Activated CD8-positive, alpha-beta T cell treated with anti-CD3 and anti-CD28 coated beads for 36 hours (primary cell): Measurements from ENCODE around the gene PPIC. TPM values are rescaled to one million over a fixed set of nuclear protein-coding genes. Genes with fewer than 3 reads are reported as not detected.

Experiments used
- ATAC-seq: fragments of 200-7000 bp; cut with Tn5 transposase; one replicate; pipeline ENCODE4 v1.10.0; 2021; ENCODE audit warnings: mild to moderate bottlenecking, moderate library complexity
- CTCF ChIA-PET: fragments of 350-600 bp; sonication (Branson Sonifier 250); formaldehyde crosslinking; loops from one replicate; lab custom pipeline; 2021; ENCODE audit warnings: antibody characterized with exemption; lab: Charles Lee
- POLR2A ChIA-PET: fragments of 350-600 bp; sonication (Branson Sonifier 250); formaldehyde crosslinking; loops from one replicate; lab custom pipeline; 2021; ENCODE audit warnings: antibody characterized with exemption; lab: Charles Lee
- DNase-seq: peaks from one replicate; pipeline ENCODE4 v3.0.0-alpha.2; 2020
- H3K27ac Mint-ChIP-seq: one replicate; pipeline ENCODE4 v1.8.0; 2021; ENCODE audit warnings: mild to moderate bottlenecking, mixed read lengths
- H3K27me3 Mint-ChIP-seq: one replicate; pipeline ENCODE4 v1.8.0; 2021; ENCODE audit warnings: mixed read lengths
- H3K36me3 Mint-ChIP-seq: one replicate; pipeline ENCODE4 v1.8.0; 2021; ENCODE audit warnings: low read depth, mixed read lengths
- H3K4me1 Mint-ChIP-seq: one replicate; pipeline ENCODE4 v1.8.0; 2021; ENCODE audit warnings: low read depth, mixed read lengths
- H3K4me3 Mint-ChIP-seq: one replicate; pipeline ENCODE4 v1.8.0; 2021; ENCODE audit warnings: mild to moderate bottlenecking, moderate library complexity, mixed read lengths
- H3K9me3 Mint-ChIP-seq: one replicate; pipeline ENCODE4 v1.8.0; 2021; ENCODE audit warnings: mixed read lengths
- intact Hi-C: fragments of 100-400 bp; cut with micrococcal nuclease; formaldehyde crosslinking; loops from one replicate; pipeline ENCODE4 v1.10.0; 2022
- total RNA-seq, 2 experiments: library from RNA; stranded (reverse); gene quantifications; one replicate each; pipeline ENCODE4 v1.2.3, GENCODE V29; 2021
- TF ChIP-seq, protein P1 (sequence below): fragments of 200-600 bp; IDR thresholded peaks from one replicate; pipeline ENCODE4 v1.8.0; 2022; ENCODE audit warnings: antibody characterized with exemption, mild to moderate bottlenecking

The PPIC gene
- total RNA-seq, 2 experiments from 2014 or later = not detected

DNA sequence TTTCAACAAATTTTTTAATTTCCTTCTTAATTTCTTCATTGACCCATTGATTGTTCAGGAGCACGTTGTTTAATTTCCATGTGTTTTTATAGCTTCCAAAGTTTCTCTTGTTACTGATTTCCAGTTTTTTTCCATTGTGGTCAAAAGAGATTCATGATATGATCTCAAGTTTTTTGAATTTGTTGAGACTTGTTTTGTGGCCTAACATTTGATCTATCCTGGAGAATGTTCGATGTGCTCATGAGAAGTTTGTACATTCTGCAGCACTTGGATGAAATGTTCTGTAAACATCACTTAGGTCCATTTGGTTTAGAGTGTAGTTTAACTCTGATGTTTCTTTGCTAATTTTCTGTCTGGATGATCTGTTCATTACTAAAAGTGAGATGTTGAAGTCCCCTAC, 14.7 kb upstream of the PPIC start:
- POLR2A ChIA-PET = no interaction called here
- Mint-ChIP-seq H3K27me3 (peaks cover 20% of the 10 kb centered on the region), H3K9me3 (peaks cover 4% of the 10 kb centered on the region), H3K27ac (no peak overlapping the region), H3K36me3 (no peaks in the 10 kb centered on the region), H3K4me3 (no peak overlapping the region), H3K4me1 (no peaks in the 10 kb centered on the region)
- ATAC-seq = no peak
- intact Hi-C loops = no loop called here
- TF ChIP-seq, protein P1, sequence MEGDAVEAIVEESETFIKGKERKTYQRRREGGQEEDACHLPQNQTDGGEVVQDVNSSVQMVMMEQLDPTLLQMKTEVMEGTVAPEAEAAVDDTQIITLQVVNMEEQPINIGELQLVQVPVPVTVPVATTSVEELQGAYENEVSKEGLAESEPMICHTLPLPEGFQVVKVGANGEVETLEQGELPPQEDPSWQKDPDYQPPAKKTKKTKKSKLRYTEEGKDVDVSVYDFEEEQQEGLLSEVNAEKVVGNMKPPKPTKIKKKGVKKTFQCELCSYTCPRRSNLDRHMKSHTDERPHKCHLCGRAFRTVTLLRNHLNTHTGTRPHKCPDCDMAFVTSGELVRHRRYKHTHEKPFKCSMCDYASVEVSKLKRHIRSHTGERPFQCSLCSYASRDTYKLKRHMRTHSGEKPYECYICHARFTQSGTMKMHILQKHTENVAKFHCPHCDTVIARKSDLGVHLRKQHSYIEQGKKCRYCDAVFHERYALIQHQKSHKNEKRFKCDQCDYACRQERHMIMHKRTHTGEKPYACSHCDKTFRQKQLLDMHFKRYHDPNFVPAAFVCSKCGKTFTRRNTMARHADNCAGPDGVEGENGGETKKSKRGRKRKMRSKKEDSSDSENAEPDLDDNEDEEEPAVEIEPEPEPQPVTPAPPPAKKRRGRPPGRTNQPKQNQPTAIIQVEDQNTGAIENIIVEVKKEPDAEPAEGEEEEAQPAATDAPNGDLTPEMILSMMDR = no peak
- CTCF ChIA-PET = no interaction called here
- no peak for DNase-seq

DNA sequence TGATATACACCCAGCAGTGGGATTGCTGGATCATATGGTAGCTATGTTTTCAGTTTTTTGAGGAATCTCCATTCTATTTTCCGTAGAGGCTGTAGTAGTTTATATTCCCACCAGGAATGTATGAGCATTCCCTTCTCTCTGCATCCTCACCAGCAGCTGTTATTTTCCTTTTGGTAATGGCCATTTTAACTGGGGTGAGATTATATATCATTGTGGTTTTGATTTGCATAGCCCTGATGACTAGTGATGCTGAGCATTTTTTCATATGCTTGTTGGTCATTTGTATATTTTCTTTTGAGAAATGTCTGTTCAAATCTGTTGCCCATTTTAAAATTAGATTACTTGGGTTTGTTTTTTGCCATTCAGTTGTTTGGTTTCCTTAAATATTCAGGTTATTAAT, 11.2 kb upstream of the PPIC start:
- Mint-ChIP-seq H3K27me3 (peaks cover 24% of the 10 kb centered on the region), H3K4me1 (no peaks in the 10 kb centered on the region), H3K4me3 (no peak overlapping the region), H3K9me3 (peaks cover 4% of the 10 kb centered on the region), H3K36me3 (no peaks in the 10 kb centered on the region), H3K27ac (no peak overlapping the region)
- DNase-seq = no peak
- ChIA-PET POLR2A (no interaction called here), CTCF (no interaction called here)
- TF ChIP-seq, protein P1 = no peak
- intact Hi-C loops = no loop called here
- ATAC-seq = no peak

DNA sequence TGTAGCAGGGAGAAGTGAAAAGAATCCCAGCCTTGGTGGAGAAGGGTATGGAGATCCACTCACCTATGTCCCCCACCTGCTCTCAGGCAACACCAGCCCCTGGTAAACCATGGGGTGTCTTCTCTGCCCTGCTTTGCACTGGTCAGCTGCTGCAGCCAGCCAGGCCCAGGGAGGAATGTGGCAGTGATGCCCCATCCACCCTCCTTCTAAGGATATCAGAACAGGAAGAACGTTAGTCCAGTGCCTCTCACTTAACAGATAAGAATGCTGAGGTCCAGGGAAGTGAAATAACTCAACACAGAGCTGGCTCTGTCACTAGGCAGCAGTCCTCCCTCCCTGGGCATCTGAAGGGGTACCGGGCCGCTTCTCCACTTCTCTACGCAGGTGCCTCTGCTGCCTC, 9.7 kb upstream of the PPIC start:
- H3K36me3 Mint-ChIP-seq = no peaks in the 10 kb centered on the region
- CTCF ChIA-PET = no interaction called here
- no peak for ATAC-seq
- no peak overlapping the region for H3K4me3 Mint-ChIP-seq
- TF ChIP-seq, protein P1 = no peak
- DNase-seq = no peak
- no peaks in the 10 kb centered on the region for H3K9me3 Mint-ChIP-seq
- no peaks in the 10 kb centered on the region for H3K4me1 Mint-ChIP-seq
- intact Hi-C loops = no loop called here
- POLR2A ChIA-PET = no interaction called here
- no peak overlapping the region for H3K27ac Mint-ChIP-seq
- peaks cover 16% of the 10 kb centered on the region for H3K27me3 Mint-ChIP-seq

DNA sequence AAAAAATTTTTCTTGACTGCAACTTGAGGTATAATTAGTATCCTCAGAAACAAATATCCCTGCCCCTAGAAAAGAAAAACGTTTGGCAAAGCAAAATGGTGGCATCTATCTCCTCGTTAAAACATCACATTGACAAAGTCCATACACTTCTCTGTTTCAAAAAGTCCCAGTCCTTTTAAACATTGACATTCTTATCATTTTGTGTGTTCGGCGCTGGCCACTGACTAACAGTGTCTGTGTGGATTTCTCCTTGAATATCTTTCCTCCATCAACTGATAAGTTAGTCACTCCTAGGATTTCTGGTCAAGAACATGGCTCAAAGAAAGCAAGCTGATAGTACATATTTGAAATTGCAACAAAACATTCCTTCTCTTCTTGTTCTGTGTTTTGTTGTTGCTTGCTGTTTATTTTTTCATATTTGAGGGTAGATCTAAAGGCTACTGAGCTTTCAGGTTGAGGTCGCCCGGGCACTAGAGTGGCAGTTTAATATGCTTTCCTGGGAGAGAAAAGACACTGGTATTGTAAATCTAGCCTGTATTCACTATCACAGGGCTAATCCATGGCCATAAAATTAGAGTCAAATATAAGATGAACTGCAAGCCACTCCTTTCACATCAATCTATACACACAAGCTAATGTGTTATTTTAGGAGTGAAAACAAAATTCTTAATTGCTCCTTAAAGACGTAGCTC, 8.5 kb upstream of the PPIC start:
- intact Hi-C loops = no loop called here
- POLR2A ChIA-PET = interaction anchor here (0.6 kb wide), 1 partner anchor 495 kb away, joined by 3 read pairs; no protein-coding TSS in a partner anchor
- TF ChIP-seq, protein P1 = no peak
- Mint-ChIP-seq H3K27me3 (peaks cover 13% of the 10 kb centered on the region), H3K27ac (no peak overlapping the region), H3K36me3 (no peaks in the 10 kb centered on the region), H3K9me3 (no peaks in the 10 kb centered on the region), H3K4me3 (no peak overlapping the region), H3K4me1 (no peaks in the 10 kb centered on the region)
- DNase-seq = no peak
- ATAC-seq = no peak
- CTCF ChIA-PET = no interaction called here

DNA sequence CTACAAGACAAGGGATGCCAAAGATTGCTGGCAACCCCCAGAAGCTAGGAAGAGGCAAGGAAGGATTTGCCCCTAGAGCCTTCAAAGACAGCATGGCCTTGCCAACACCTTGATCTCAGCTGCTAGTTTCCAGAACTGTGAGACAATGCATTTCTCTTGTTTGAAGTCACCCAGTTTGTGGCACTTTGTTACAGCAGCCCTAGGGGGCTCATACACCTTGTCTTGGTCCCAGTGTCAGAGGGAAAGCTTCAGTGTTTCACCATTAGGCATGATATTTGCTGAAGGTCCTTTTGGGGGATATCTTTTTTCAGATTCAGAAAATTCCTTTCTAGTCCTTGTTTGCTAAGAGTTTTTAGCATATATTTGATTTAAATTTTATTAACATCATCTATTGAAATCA, 3.1 kb upstream of the PPIC start:
- ATAC-seq (no peak), DNase-seq (no peak)
- Mint-ChIP-seq H3K27ac (no peak overlapping the region), H3K4me3 (no peak overlapping the region), H3K36me3 (no peaks in the 10 kb centered on the region), H3K9me3 (no peaks in the 10 kb centered on the region), H3K4me1 (peaks cover 9% of the 10 kb centered on the region), H3K27me3 (peaks cover 38% of the 10 kb centered on the region)
- CTCF ChIA-PET = no interaction called here
- TF ChIP-seq, protein P1 = no peak
- POLR2A ChIA-PET = no interaction called here
- intact Hi-C loops = no loop called here
